GM19452 (cell line): ENCODE results near the gene B3GLCT.
A peak's percentile ranks its signal among the peaks of the same experiment; 100 is the strongest.
"Not testable (repeated sequence)": the region's sequence is repeated elsewhere in the genome, so short reads cannot be mapped to it uniquely, and the experiment has no call there.

Experiments used
- ATAC-seq: cut with Tn5 transposase; IDR thresholded peaks from one replicate; pipeline ENCODE4 v1.9.1; 2021; ENCODE audit not compliant: unreplicated experiment

Gene B3GLCT

GRCh38 chr13:31199849-31200636 lies at the start of gene B3GLCT:
B3GLCT (plus strand) TSS chr13:31199975; CDS start chr13:31200085, 110 bp downstream.
- peak; percentile 80 for ATAC-seq

GRCh38 chr13:31150315-31150985 lies 49.3 kb upstream of the B3GLCT start:
- ATAC-seq: no peak

- ATAC-seq: no peak
Measured at GRCh38 chr13:31151837-31152236, 47.9 kb upstream of the B3GLCT start.

- ATAC-seq: no peak
Measured at GRCh38 chr13:31154939-31155338, 44.8 kb upstream of the B3GLCT start.

- no peak for ATAC-seq
Measured at GRCh38 chr13:31159306-31159705, 40.5 kb upstream of the B3GLCT start.

GRCh38 chr13:31160857-31161556 lies 38.8 kb upstream of the B3GLCT start:
- ATAC-seq: peak; percentile 29

GRCh38 chr13:31161557-31162150 lies 38.1 kb upstream of the B3GLCT start, which contains the start of gene HSPH1:
HSPH1 (minus strand) TSS chr13:31161904; CDS start chr13:31161582, 322 bp downstream.
- peak; percentile 88 for ATAC-seq

GRCh38 chr13:31162151-31163008 lies 37.4 kb upstream of the B3GLCT start:
- peak; percentile 81 for ATAC-seq

GRCh38 chr13:31166591-31166990 lies 33.2 kb upstream of the B3GLCT start:
- no peak for ATAC-seq

- peak; percentile 73 for ATAC-seq
Measured at GRCh38 chr13:31167490-31167889, 32.3 kb upstream of the B3GLCT start.

- no peak for ATAC-seq
Measured at GRCh38 chr13:31168166-31168565, 31.6 kb upstream of the B3GLCT start.

- no peak for ATAC-seq
Measured at GRCh38 chr13:31168736-31169135, 31.0 kb upstream of the B3GLCT start.

- ATAC-seq: no peak
Measured at GRCh38 chr13:31172001-31172400, 27.8 kb upstream of the B3GLCT start.

- no peak for ATAC-seq
Measured at GRCh38 chr13:31172535-31172934, 27.2 kb upstream of the B3GLCT start.

GRCh38 chr13:31174018-31174417 lies 25.8 kb upstream of the B3GLCT start:
- no peak for ATAC-seq

GRCh38 chr13:31175847-31176532 lies 23.8 kb upstream of the B3GLCT start:
- no peak for ATAC-seq

GRCh38 chr13:31177813-31178495 lies 21.8 kb upstream of the B3GLCT start:
- ATAC-seq: not testable (repeated sequence)

- ATAC-seq: no peak
Measured at GRCh38 chr13:31179241-31179640, 20.5 kb upstream of the B3GLCT start.

- ATAC-seq: no peak
Measured at GRCh38 chr13:31179754-31180153, 20.0 kb upstream of the B3GLCT start.
